Measurements from ENCODE around the gene SWI5.
A peak's percentile ranks its signal among the peaks of the same experiment; 100 is the strongest.

Gene SWI5

DNA sequence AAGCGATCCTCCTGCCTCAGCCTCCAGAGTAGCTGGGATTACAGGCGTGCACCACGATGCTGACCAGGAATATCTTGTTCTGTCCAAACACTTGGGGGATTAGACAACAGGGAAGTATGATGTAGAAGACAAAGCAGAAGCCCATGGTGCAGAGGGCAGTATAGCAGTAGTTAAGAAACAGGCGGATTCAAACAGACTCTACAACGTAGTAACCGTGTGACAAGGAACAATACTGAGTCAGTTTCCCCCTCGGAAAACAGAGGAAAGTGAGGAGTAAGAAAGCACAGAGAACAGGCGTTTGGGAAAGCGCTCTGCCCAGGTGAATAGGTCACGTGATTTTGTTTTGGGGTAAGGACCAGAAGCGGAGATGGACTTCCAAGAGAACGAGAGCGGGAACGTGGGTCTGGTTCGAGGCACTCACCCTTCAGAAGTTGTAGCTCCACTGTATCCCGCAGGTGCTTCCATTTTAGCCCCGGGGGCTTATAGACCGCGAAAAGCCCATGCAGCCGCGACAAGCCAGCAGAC is 45.9 kb downstream of the SWI5 start:
- H3K36me3 ChIP-seq (ENCODE audit: control insufficient read depth, low read length), result peaks cover 33% of the 10 kb centered on the region
- H3F3A ChIP-seq (ENCODE audit: control insufficient read depth, insufficient read depth), result no peaks in the 10 kb centered on the region
- peaks cover 47% of the 10 kb centered on the region for H3K79me2 ChIP-seq (ENCODE audit: control insufficient read depth, low read length)
- H3K27me3 ChIP-seq (ENCODE audit: control insufficient read depth, low read length), result no peaks in the 10 kb centered on the region
- H3K27ac ChIP-seq (ENCODE audit: low read depth, low read length), result peak overlapping the region; percentile 71
- peak overlapping the region; percentile 84 for H3K4me2 ChIP-seq (ENCODE audit: low read length)
- TF ChIP-seq EZH2phosphoT487 (IDR thresholded peaks at IDR 0.05; ENCODE audit: borderline replicate concordance, low read length), result no peak
- H3K9me3 ChIP-seq (ENCODE audit: control insufficient read depth, insufficient read depth, low read length), result no peaks in the 10 kb centered on the region
- H3K9me2 ChIP-seq (replicated peaks; ENCODE audit: control insufficient read depth, low read length), result no peaks in the 10 kb centered on the region
- no peaks in the 10 kb centered on the region for H4K20me1 ChIP-seq (ENCODE audit: control insufficient read depth, insufficient read depth, low read depth, low read length)
- H3K4me3 ChIP-seq (ENCODE audit: low read length), result peak overlapping the region; percentile 93
- H3K4me1 ChIP-seq (ENCODE audit: control insufficient read depth, low read length), result peaks cover 23% of the 10 kb centered on the region

GRCh38 chr9:128322404-128323211 is 46.5 kb downstream of the SWI5 start, which contains the start of the genes COQ4 and TRUB2:
COQ4 (plus strand) TSS chr9:128322839; CDS start chr9:128322859, 20 bp downstream.
TRUB2 (minus strand) TSS chr9:128322447; CDS start chr9:128322408, 39 bp downstream.
- H3F3A ChIP-seq (ENCODE audit: control insufficient read depth, insufficient read depth), result no peaks in the 10 kb centered on the region
- H3K4me1 ChIP-seq (ENCODE audit: control insufficient read depth, low read length), result peaks cover 23% of the 10 kb centered on the region
- H3K36me3 ChIP-seq (ENCODE audit: control insufficient read depth, low read length), result peaks cover 30% of the 10 kb centered on the region
- peak within 1 kb of the TSS; percentile 71 for H3K27ac ChIP-seq (ENCODE audit: low read depth, low read length)
- no peaks in the 10 kb centered on the region for H3K27me3 ChIP-seq (ENCODE audit: control insufficient read depth, low read length)
- no peaks in the 10 kb centered on the region for H3K9me3 ChIP-seq (ENCODE audit: control insufficient read depth, insufficient read depth, low read length)
- H3K9me2 ChIP-seq (replicated peaks; ENCODE audit: control insufficient read depth, low read length), result no peaks in the 10 kb centered on the region
- no peaks in the 10 kb centered on the region for H4K20me1 ChIP-seq (ENCODE audit: control insufficient read depth, insufficient read depth, low read depth, low read length)
- H3K79me2 ChIP-seq (ENCODE audit: control insufficient read depth, low read length), result peaks cover 47% of the 10 kb centered on the region
- peak within 1 kb of the TSS; percentile 93 for H3K4me3 ChIP-seq (ENCODE audit: low read length)
- H3K4me2 ChIP-seq (ENCODE audit: low read length), result peak within 1 kb of the TSS; percentile 84
- no peak for TF ChIP-seq EZH2phosphoT487 (IDR thresholded peaks at IDR 0.05; ENCODE audit: borderline replicate concordance, low read length)
- TF ChIP-seq, protein P1, sequence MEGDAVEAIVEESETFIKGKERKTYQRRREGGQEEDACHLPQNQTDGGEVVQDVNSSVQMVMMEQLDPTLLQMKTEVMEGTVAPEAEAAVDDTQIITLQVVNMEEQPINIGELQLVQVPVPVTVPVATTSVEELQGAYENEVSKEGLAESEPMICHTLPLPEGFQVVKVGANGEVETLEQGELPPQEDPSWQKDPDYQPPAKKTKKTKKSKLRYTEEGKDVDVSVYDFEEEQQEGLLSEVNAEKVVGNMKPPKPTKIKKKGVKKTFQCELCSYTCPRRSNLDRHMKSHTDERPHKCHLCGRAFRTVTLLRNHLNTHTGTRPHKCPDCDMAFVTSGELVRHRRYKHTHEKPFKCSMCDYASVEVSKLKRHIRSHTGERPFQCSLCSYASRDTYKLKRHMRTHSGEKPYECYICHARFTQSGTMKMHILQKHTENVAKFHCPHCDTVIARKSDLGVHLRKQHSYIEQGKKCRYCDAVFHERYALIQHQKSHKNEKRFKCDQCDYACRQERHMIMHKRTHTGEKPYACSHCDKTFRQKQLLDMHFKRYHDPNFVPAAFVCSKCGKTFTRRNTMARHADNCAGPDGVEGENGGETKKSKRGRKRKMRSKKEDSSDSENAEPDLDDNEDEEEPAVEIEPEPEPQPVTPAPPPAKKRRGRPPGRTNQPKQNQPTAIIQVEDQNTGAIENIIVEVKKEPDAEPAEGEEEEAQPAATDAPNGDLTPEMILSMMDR (IDR thresholded peaks at IDR 0.05; ENCODE audit: low read depth, low read length, poor library complexity, severe bottlenecking), result peak; percentile 21

GRCh38 chr9:128323212-128323730 is 47.2 kb downstream of the SWI5 start:
- peaks cover 32% of the 10 kb centered on the region for H3K36me3 ChIP-seq (ENCODE audit: control insufficient read depth, low read length)

More at GRCh38 chr9:128323212-128323730, 47.2 kb downstream of the SWI5 start:
- Histone ChIP-seq H3K4me2 (ENCODE audit: low read length) (peak overlapping the region; percentile 84), H3K4me3 (ENCODE audit: low read length) (peak overlapping the region; percentile 93), H3K4me1 (ENCODE audit: control insufficient read depth, low read length) (peaks cover 23% of the 10 kb centered on the region), H3K79me2 (ENCODE audit: control insufficient read depth, low read length) (peaks cover 47% of the 10 kb centered on the region), H3K27ac (ENCODE audit: low read depth, low read length) (peak overlapping the region; percentile 71), H3K9me2 (replicated peaks; ENCODE audit: control insufficient read depth, low read length) (no peaks in the 10 kb centered on the region), H4K20me1 (ENCODE audit: control insufficient read depth, insufficient read depth, low read depth, low read length) (no peaks in the 10 kb centered on the region), H3F3A (ENCODE audit: control insufficient read depth, insufficient read depth) (no peaks in the 10 kb centered on the region), H3K27me3 (ENCODE audit: control insufficient read depth, low read length) (no peaks in the 10 kb centered on the region), H3K9me3 (ENCODE audit: control insufficient read depth, insufficient read depth, low read length) (no peaks in the 10 kb centered on the region)
- TF ChIP-seq EZH2phosphoT487 (IDR thresholded peaks at IDR 0.05; ENCODE audit: borderline replicate concordance, low read length), result no peak
- TF ChIP-seq, protein P1 (IDR thresholded peaks at IDR 0.05; ENCODE audit: low read depth, low read length, poor library complexity, severe bottlenecking), result no peak

Data from DOHH2 (cell line).